ENCODE measurements around the gene EFTUD2. TPM values are rescaled to one million over a fixed set of nuclear protein-coding genes. Genes with fewer than 3 reads are reported as not detected.

Gene EFTUD2
- total RNA-seq, 6 experiments from 2014 or later: 29.9 to 42.4 (median 35.1) TPM

GRCh38 chr17:44928136-44928535 lies 28.9 kb upstream of the EFTUD2 start:
- ATAC-seq (no peak), DNase-seq (peak in 1 of 3 donors; percentile 35)
- Histone ChIP-seq H3K27me3 (no peaks in the 10 kb centered on the region), H3K4me1 (no peaks in the 10 kb centered on the region), H3K36me3 (no peaks in the 10 kb centered on the region), H3K9me3 (no peaks in the 10 kb centered on the region), H3K27ac (no peak overlapping the region), H3K4me3 (no peak overlapping the region)
- WGBS (ENCODE audit: insufficient coverage, low coverage, low lambda C conversion rate, missing lambda C conversion rate): 95% methylated on average over 3 of the region's 15 CpGs
- no peak for TF ChIP-seq POLR2A (IDR thresholded peaks at IDR 0.05)
- TF ChIP-seq CTCF (IDR thresholded peaks at IDR 0.05): no peak
- intact Hi-C loops (cut with DNase I): loop anchor here in 1 of 2 donors (10.0 kb wide), 1 partner anchor 197 kb away; no protein-coding TSS in a partner anchor

GRCh38 chr17:44927696-44928095 lies 28.5 kb upstream of the EFTUD2 start:
- intact Hi-C loops (cut with DNase I): loop anchor here in 1 of 2 donors (10.0 kb wide), 1 partner anchor 197 kb away; no protein-coding TSS in a partner anchor

GRCh38 chr17:44926821-44927525 lies 27.7 kb upstream of the EFTUD2 start:
- H3K27ac ChIP-seq: no peak overlapping the region
- WGBS (ENCODE audit: insufficient coverage, low coverage, low lambda C conversion rate, missing lambda C conversion rate): no CpG with 5 or more reads among the region's 15 CpGs
- no peaks in the 10 kb centered on the region for H3K9me3 ChIP-seq
- H3K36me3 ChIP-seq: no peaks in the 10 kb centered on the region
- DNase-seq (no peak), ATAC-seq (no peak)
- TF ChIP-seq POLR2A (IDR thresholded peaks at IDR 0.05) (no peak), CTCF (IDR thresholded peaks at IDR 0.05) (no peak)
- intact Hi-C loops (cut with DNase I): loop anchor here in 1 of 2 donors (10.0 kb wide), 1 partner anchor 198 kb away; no protein-coding TSS in a partner anchor
- H3K4me3 ChIP-seq: no peak overlapping the region
- no peaks in the 10 kb centered on the region for H3K4me1 ChIP-seq
- no peaks in the 10 kb centered on the region for H3K27me3 ChIP-seq

More at GRCh38 chr17:44927696-44928095, 28.5 kb upstream of the EFTUD2 start:
- H3K27ac ChIP-seq: no peak overlapping the region
- ATAC-seq (no peak), DNase-seq (no peak)
- H3K27me3 ChIP-seq: no peaks in the 10 kb centered on the region
- no peaks in the 10 kb centered on the region for H3K4me1 ChIP-seq
- WGBS (ENCODE audit: insufficient coverage, low coverage, low lambda C conversion rate, missing lambda C conversion rate): no CpG with 5 or more reads among the region's 3 CpGs
- no peak overlapping the region for H3K4me3 ChIP-seq
- H3K36me3 ChIP-seq: no peaks in the 10 kb centered on the region
- no peaks in the 10 kb centered on the region for H3K9me3 ChIP-seq
- no peak for TF ChIP-seq POLR2A (IDR thresholded peaks at IDR 0.05)
- no peak for TF ChIP-seq CTCF (IDR thresholded peaks at IDR 0.05)

GRCh38 chr17:44925731-44926697 lies 26.8 kb upstream of the EFTUD2 start:
- Histone ChIP-seq H3K27me3 (no peaks in the 10 kb centered on the region), H3K9me3 (no peaks in the 10 kb centered on the region), H3K4me3 (no peak overlapping the region), H3K36me3 (no peaks in the 10 kb centered on the region), H3K4me1 (no peaks in the 10 kb centered on the region), H3K27ac (no peak overlapping the region)
- intact Hi-C loops (cut with DNase I): loop anchor here in 1 of 2 donors (10.0 kb wide), 1 partner anchor 199 kb away; no protein-coding TSS in a partner anchor
- 93% methylated on average over 8 of the region's 18 CpGs for WGBS (ENCODE audit: insufficient coverage, low coverage, low lambda C conversion rate, missing lambda C conversion rate)
- DNase-seq (no peak), ATAC-seq (no peak)
- TF ChIP-seq POLR2A (IDR thresholded peaks at IDR 0.05): no peak
- TF ChIP-seq CTCF (IDR thresholded peaks at IDR 0.05): no peak
